Natural killer cell treated with Interleukin-12 subunit alpha and Interleukin-12 subunit beta and Interleukin-15 and Interleukin-18, amount 100 ng/mL, for 72 hours (primary cell): ENCODE measurements around the gene CCDC8. TPM values are rescaled to one million over a fixed set of nuclear protein-coding genes. Genes with fewer than 3 reads are reported as not detected.

Experiments used
- total RNA-seq, 2 donors: library from RNA; stranded (reverse); gene quantifications; one replicate each; pipeline ENCODE4 v1.2.3, GENCODE V29; 2022

Gene CCDC8
- total RNA-seq, 2 donors from 2014 or later: not detected

Other genes with a start within 250 kb of the CCDC8 start
- gene IGFL1, start 183.8 kb downstream of the CCDC8 start, total RNA-seq: not detected
- not detected for gene HIF3A, start 116.5 kb downstream of the CCDC8 start, total RNA-seq
- 100 to 1,000 TPM in 1 of 2 donors, 10 to 100 TPM in 1; 87.4 to 153 TPM for gene PPP5C, start 66.5 kb downstream of the CCDC8 start, total RNA-seq
- not detected for gene PNMA8C, start 15.4 kb upstream of the CCDC8 start, total RNA-seq
- not detected for gene PNMA8A, start 58.0 kb upstream of the CCDC8 start, total RNA-seq
- not detected for gene PNMA8B, start 82.3 kb upstream of the CCDC8 start, total RNA-seq
- 100 to 1,000 TPM; 305 to 309 TPM for gene CALM3, start 187.8 kb upstream of the CCDC8 start, total RNA-seq
- gene PTGIR, start 211.5 kb upstream of the CCDC8 start, total RNA-seq: 1 to 10 TPM in 1 of 2 donors, under 1 TPM in 1; 0.31 to 1.7 TPM
- 1 to 10 TPM in 1 of 2 donors, not detected in 1; 3.0 TPM for gene GNG8, start 222.6 kb upstream of the CCDC8 start, total RNA-seq
- under 1 TPM in 1 of 2 donors, not detected in 1; 0.36 TPM for gene DACT3, start 247.6 kb upstream of the CCDC8 start, total RNA-seq